Measurements from ENCODE around the gene CLIP3. TPM values are rescaled to one million over a fixed set of nuclear protein-coding genes. Genes with fewer than 3 reads are reported as not detected.

The CLIP3 gene
- total RNA-seq, 1 donor from 2014 or later, result 8.2 TPM

GRCh38 chr19:36014012-36014924 lies 18.4 kb downstream of the CLIP3 start, which contains the start of gene ALKBH6:
ALKBH6 (minus strand) TSS chr19:36014213; CDS start chr19:36013397, 816 bp downstream.
- Mint-ChIP-seq H3K27me3 (ENCODE audit: insufficient read depth, low read depth) (peaks cover 15% of the 10 kb centered on the region), H3K4me1 (peaks cover 36% of the 10 kb centered on the region), H3K27ac (peak within 1 kb of the TSS; percentile 78), H3K36me3 (peaks cover 10% of the 10 kb centered on the region), H3K4me3 (peak within 1 kb of the TSS; percentile 95), H3K9me3 (peaks cover 4% of the 10 kb centered on the region)
- H4K20me1 ChIP-seq (ENCODE audit: low read depth), result no peaks in the 10 kb centered on the region
- DNase-seq (ENCODE audit: low spot score), result peak; percentile 100
- H3K9me3 ChIP-seq (ENCODE audit: low read depth), result no peaks in the 10 kb centered on the region
- H3K4me2 ChIP-seq, result peak within 1 kb of the TSS; percentile 86
- H3K4me3 ChIP-seq, result peak within 1 kb of the TSS; percentile 79
- H2AFZ ChIP-seq (replicated peaks), result peak within 1 kb of the TSS; percentile 71
- H3F3A ChIP-seq (ENCODE audit: low read depth), result peaks cover 5% of the 10 kb centered on the region
- peak within 1 kb of the TSS; percentile 55 for H3K9ac ChIP-seq
- H3K27me3 ChIP-seq, result no peaks in the 10 kb centered on the region
- TF ChIP-seq CTCF (IDR thresholded peaks at IDR 0.05), result peak; percentile 5
- TF ChIP-seq EZH2 (IDR thresholded peaks at IDR 0.05), result no peak
- peaks cover 13% of the 10 kb centered on the region for H3K79me2 ChIP-seq (ENCODE audit: low read depth)
- H3K4me1 ChIP-seq, result peaks cover 9% of the 10 kb centered on the region
- no peak within 1 kb of the TSS for H3K27ac ChIP-seq
- H3K36me3 ChIP-seq, result no peaks in the 10 kb centered on the region

- Histone ChIP-seq H3K4me2 (peak overlapping the region; percentile 86), H3K4me3 (peak overlapping the region; percentile 79), H3K27ac (no peak overlapping the region), H4K20me1 (ENCODE audit: low read depth) (no peaks in the 10 kb centered on the region), H3K9ac (peak overlapping the region; percentile 55), H2AFZ (replicated peaks) (peak overlapping the region; percentile 71), H3K36me3 (no peaks in the 10 kb centered on the region), H3K9me3 (ENCODE audit: low read depth) (no peaks in the 10 kb centered on the region), H3F3A (ENCODE audit: low read depth) (peaks cover 13% of the 10 kb centered on the region), H3K27me3 (no peaks in the 10 kb centered on the region), H3K79me2 (ENCODE audit: low read depth) (peaks cover 13% of the 10 kb centered on the region), H3K4me1 (peaks cover 10% of the 10 kb centered on the region)
- TF ChIP-seq CTCF (IDR thresholded peaks at IDR 0.05) (no peak), EZH2phosphoT487 (IDR thresholded peaks at IDR 0.05) (no peak), EZH2 (IDR thresholded peaks at IDR 0.05) (no peak)
- Mint-ChIP-seq H3K9me3 (peaks cover 4% of the 10 kb centered on the region), H3K36me3 (peaks cover 10% of the 10 kb centered on the region), H3K27me3 (ENCODE audit: insufficient read depth, low read depth) (peaks cover 18% of the 10 kb centered on the region), H3K27ac (peak overlapping the region; percentile 78), H3K4me1 (peaks cover 41% of the 10 kb centered on the region), H3K4me3 (peak overlapping the region; percentile 95)
- no peak for DNase-seq (ENCODE audit: low spot score)
Measured at GRCh38 chr19:36013280-36014011, 19.2 kb downstream of the CLIP3 start.

GRCh38 chr19:36010402-36010801 lies 22.3 kb downstream of the CLIP3 start:
- H3K27me3 ChIP-seq, result no peaks in the 10 kb centered on the region
- H2AFZ ChIP-seq (replicated peaks), result no peak overlapping the region
- H3K9me3 ChIP-seq (ENCODE audit: low read depth), result no peaks in the 10 kb centered on the region
- Mint-ChIP-seq H3K4me3 (peak overlapping the region; percentile 31), H3K9me3 (peaks cover 4% of the 10 kb centered on the region), H3K4me1 (peaks cover 37% of the 10 kb centered on the region), H3K27ac (no peak overlapping the region), H3K27me3 (ENCODE audit: insufficient read depth, low read depth) (peaks cover 16% of the 10 kb centered on the region), H3K36me3 (peaks cover 1% of the 10 kb centered on the region)
- TF ChIP-seq EZH2phosphoT487 (IDR thresholded peaks at IDR 0.05) (no peak), CTCF (IDR thresholded peaks at IDR 0.05) (no peak), EZH2 (IDR thresholded peaks at IDR 0.05) (no peak)
- peaks cover 13% of the 10 kb centered on the region for H3K79me2 ChIP-seq (ENCODE audit: low read depth)
- no peaks in the 10 kb centered on the region for H4K20me1 ChIP-seq (ENCODE audit: low read depth)
- H3K4me3 ChIP-seq, result no peak overlapping the region
- H3K27ac ChIP-seq, result no peak overlapping the region
- peaks cover 9% of the 10 kb centered on the region for H3F3A ChIP-seq (ENCODE audit: low read depth)
- no peak overlapping the region for H3K9ac ChIP-seq
- H3K36me3 ChIP-seq, result no peaks in the 10 kb centered on the region
- H3K4me2 ChIP-seq, result no peak overlapping the region
- no peak for DNase-seq (ENCODE audit: low spot score)
- H3K4me1 ChIP-seq, result peaks cover 17% of the 10 kb centered on the region

Measured in neural progenitor cell (in vitro differentiated cells).